Small intestine (tissue), 7 donors: ENCODE data around the gene FAM174B. TPM values are rescaled to one million over a fixed set of nuclear protein-coding genes. Genes with fewer than 3 reads are reported as not detected.
A peak's percentile ranks its signal among the peaks of the same experiment; 100 is the strongest.

Source experiments
- DNase-seq, 2 donors: peaks; one replicate each; pipeline versions ENCODE4 v3.0.0 to v3.0.0-alpha.2; 2013
- FAIRE-seq: peaks from 2 replicates; lab custom pipeline; 2012; peaks lifted over from hg19 to GRCh38; lab: Jason Lieb, UNC
- H3K27ac ChIP-seq, 3 donors: one replicate each; pipeline ENCODE4 v1.5.1; 2013; ENCODE audit warnings: low read length in 2 of 3, mild to moderate bottlenecking in 2 of 3, control low read depth in 1 of 3, inconsistent platforms in 1 of 3, low read depth in 1 of 3, moderate library complexity in 1 of 3
- H3K27me3 ChIP-seq, 3 donors: one replicate each; pipeline ENCODE4 v1.6.1; 2013; ENCODE audit warnings: low read length in 3 of 3, inconsistent platforms in 1 of 3; ENCODE audit not compliant: control insufficient read depth in 3 of 3, insufficient read depth in 3 of 3
- H3K36me3 ChIP-seq, 3 donors: one replicate each; pipeline ENCODE4 v1.6.1; 2013; ENCODE audit warnings: low read length in 3 of 3, inconsistent platforms in 1 of 3, low read depth in 1 of 3, mild to moderate bottlenecking in 1 of 3, moderate library complexity in 1 of 3; ENCODE audit not compliant: control insufficient read depth in 3 of 3, insufficient read depth in 2 of 3
- H3K4me1 ChIP-seq, 3 donors: one replicate each; pipeline ENCODE4 v1.6.1; 2013; ENCODE audit warnings: low read length in 2 of 3, inconsistent platforms in 1 of 3, low read depth in 1 of 3, mild to moderate bottlenecking in 1 of 3, moderate library complexity in 1 of 3; ENCODE audit not compliant: control insufficient read depth in 3 of 3, insufficient read depth in 2 of 3
- H3K4me3 ChIP-seq, 3 donors: one replicate each; pipeline ENCODE4 v1.5.1; 2013; ENCODE audit warnings: low read length in 3 of 3, control low read depth in 1 of 3, inconsistent platforms in 1 of 3, low read depth in 1 of 3, mild to moderate bottlenecking in 1 of 3, moderate library complexity in 1 of 3
- H3K9me3 ChIP-seq, 2 donors: one replicate each; pipeline ENCODE4 v1.6.1; 2013; ENCODE audit warnings: low read depth in 1 of 2, low read length in 1 of 2; ENCODE audit not compliant: control insufficient read depth in 2 of 2, insufficient read depth in 1 of 2
- WGBS, 3 donors: extraction: QIAGEN DNeasy Blood & Tissue Kit; methylation state at CpG; one replicate each; pipeline ENCODE4 v1.1.7; 2013; 5-methylcytosine and 5-hydroxymethylcytosine counted together
- polyA plus RNA-seq, 4 donors: library from polyadenylated mRNA; stranded (reverse) in 3 of 4; unstranded in 1 of 4; fragments of 200-250 nt in 3 of 4; fragments of 120-200 nt in 1 of 4; gene quantifications; one replicate each; pipeline versions ENCODE4 v1.2.1 to v1.2.3, GENCODE V29; 2013
- donor health status: healthy with polysubstance abuse.
- donor health status: control.
- donor health status: control.
- donor health status: Bipolar disorder and iron deficiency.
- donor health status: healthy.

Gene FAM174B
- polyA plus RNA-seq, 4 donors = 1.8 to 14.6 (median 5.6) TPM

DNA sequence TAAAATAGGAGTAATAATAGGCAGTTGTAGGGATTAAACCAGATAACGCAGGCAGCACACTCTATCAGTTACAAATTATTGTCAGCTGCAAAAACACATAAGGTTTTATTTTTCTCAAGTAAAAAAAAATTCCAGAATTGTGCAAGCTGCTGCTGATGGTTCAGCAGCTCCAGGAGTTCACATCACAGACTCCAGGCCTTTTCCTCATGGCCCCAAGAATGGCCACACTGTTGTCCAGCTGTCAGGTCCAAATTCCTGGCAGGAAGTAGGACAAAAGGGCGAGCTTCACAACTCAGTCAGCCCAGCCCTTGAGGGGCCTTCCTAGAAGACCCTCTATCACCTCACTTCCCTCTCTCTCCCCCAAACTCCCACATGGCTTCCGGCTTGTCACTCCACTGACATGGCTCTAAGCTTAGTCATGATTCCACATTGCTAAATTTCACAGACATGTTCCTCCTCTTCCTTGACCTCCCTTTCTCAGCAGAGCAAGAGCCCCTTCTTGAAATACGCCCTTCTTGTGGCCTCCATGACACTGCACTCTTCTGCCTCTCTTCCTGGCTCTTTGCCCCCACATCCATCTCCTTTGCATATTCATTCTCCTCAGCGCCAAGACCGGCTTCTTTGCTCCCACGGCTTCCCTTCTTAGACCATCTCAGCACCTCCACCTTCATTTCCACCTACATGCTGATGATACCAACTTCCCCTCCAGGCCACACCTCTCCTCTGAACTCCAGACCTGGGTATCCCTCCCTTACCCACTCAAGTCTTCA, 27.4 kb upstream of the FAM174B start:
- Histone ChIP-seq H3K4me1 (no peaks in the 10 kb centered on the region), H3K9me3 (no peaks in the 10 kb centered on the region), H3K27ac (no peak overlapping the region), H3K36me3 (no peaks in the 10 kb centered on the region), H3K27me3 (no peaks in the 10 kb centered on the region), H3K4me3 (no peak overlapping the region)
- no peak for FAIRE-seq
- no peak for DNase-seq
- 74 to 81% (median 76%) methylated on average over 7 of the region's 7 CpGs for WGBS, 3 donors

DNA sequence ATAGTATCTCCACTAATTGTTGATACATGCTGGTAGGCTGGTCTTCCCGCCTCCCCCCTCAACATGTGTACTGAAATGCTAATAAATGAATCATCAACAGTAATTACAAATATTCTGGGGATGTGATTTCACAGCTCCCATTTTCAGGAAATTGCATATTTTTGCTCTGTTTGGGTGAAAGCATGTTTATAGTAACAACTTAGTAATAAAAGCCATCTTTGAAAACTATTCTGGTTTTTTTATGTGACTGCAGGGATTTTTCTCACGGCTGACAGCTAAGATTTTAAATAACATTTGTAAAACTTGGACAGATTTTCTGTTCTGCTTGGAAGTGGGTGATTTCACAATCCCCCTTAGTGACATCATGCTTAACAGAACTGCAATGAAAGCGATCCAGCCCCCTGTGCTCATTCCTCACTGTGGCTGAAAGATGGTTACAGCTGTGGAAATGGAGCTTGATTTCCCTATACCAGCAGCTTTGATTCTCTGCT, 25.6 kb upstream of the FAM174B start:
- no peak for FAIRE-seq

DNA sequence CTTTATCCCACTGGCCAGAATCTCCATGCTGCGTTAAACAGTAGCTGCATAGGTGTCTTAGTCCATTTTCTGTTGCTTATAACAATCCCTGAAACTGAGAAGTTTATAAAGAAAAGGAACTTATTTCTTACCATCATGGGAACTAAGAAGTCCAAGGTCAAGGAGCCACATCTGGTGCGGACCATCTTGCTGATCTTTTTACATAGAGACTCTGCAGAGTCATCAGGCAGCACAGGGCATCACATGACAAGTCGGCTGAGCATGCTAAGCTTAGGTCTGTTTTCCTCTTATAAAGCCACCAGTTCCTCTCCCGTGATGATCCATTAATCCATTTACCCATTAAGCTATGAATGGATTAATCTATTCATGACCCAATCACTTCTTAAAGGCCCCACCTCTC, 22.4 kb upstream of the FAM174B start:
- no peaks in the 10 kb centered on the region for H3K9me3 ChIP-seq
- 66 to 82% (median 76%) methylated on average over 4 of the region's 4 CpGs for WGBS, 3 donors
- H3K27ac ChIP-seq = no peak overlapping the region
- H3K36me3 ChIP-seq = no peaks in the 10 kb centered on the region
- DNase-seq (no peak), FAIRE-seq (no peak)
- no peaks in the 10 kb centered on the region for H3K27me3 ChIP-seq
- H3K4me1 ChIP-seq = no peaks in the 10 kb centered on the region
- no peak overlapping the region for H3K4me3 ChIP-seq

More for the DNA sequence above, 25.6 kb upstream of the FAM174B start:
- no peak overlapping the region for H3K4me3 ChIP-seq
- DNase-seq = peak in 1 of 2 donors; percentile 35
- 55 to 60% (median 56%) methylated on average over 3 of the region's 3 CpGs for WGBS, 3 donors
- no peaks in the 10 kb centered on the region for H3K9me3 ChIP-seq
- no peaks in the 10 kb centered on the region for H3K4me1 ChIP-seq
- H3K36me3 ChIP-seq = no peaks in the 10 kb centered on the region
- no peaks in the 10 kb centered on the region for H3K27me3 ChIP-seq
- peak overlapping the region in 1 of 3 donors; percentile 29 for H3K27ac ChIP-seq

DNA sequence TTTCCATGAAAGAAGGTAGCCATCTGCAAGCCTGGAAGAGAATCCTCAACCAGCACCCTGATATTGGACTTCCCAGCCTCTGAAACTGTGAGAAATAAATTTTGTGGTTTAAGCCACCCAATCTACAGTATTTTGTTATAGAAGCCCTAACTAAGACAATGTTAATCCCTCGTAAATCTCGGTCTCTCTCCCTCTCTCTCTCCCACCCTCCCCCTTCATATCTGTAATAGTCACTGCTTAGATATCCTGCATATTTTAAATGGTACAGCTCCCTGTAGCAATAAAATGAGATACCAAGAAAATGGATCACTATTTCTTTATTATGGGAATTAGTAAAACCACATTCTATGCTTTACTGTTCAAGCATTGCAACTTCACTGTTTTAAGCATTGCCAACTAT, 21.0 kb upstream of the FAM174B start:
- 95 to 97% (median 97%) methylated on average over 2 of the region's 2 CpGs for WGBS, 3 donors
- no peak for FAIRE-seq
- no peak overlapping the region for H3K27ac ChIP-seq

DNA sequence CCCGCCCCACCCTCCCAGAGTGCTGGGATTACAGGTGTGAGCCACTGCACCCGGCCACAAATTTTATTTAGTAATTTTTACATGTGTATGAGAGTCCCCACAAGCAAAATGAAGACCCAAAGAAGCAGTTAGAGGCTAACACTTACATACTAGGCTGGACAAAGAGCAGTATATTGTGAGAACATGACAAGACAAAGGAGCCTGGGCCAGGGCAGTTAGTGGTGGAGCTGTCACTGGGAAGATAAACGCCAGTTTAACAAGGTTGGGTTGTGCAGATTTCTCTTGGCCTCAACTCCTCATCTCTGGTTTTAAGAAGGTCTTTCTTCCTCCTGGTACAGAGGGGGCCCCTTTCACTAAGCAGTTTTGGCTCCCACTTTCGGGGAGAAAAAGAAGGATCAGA, 19.9 kb upstream of the FAM174B start:
- Histone ChIP-seq H3K9me3 (no peaks in the 10 kb centered on the region), H3K4me3 (no peak overlapping the region), H3K4me1 (no peaks in the 10 kb centered on the region), H3K27ac (no peak overlapping the region), H3K36me3 (no peaks in the 10 kb centered on the region), H3K27me3 (no peaks in the 10 kb centered on the region)
- FAIRE-seq (no peak), DNase-seq (no peak)
- WGBS, 3 donors = 92 to 95% (median 94%) methylated on average over 4 of the region's 4 CpGs

More for the DNA sequence above, 21.0 kb upstream of the FAM174B start:
- H3K4me1 ChIP-seq = no peaks in the 10 kb centered on the region
- no peaks in the 10 kb centered on the region for H3K27me3 ChIP-seq
- H3K4me3 ChIP-seq = no peak overlapping the region
- DNase-seq = no peak
- H3K9me3 ChIP-seq = no peaks in the 10 kb centered on the region
- H3K36me3 ChIP-seq = no peaks in the 10 kb centered on the region

DNA sequence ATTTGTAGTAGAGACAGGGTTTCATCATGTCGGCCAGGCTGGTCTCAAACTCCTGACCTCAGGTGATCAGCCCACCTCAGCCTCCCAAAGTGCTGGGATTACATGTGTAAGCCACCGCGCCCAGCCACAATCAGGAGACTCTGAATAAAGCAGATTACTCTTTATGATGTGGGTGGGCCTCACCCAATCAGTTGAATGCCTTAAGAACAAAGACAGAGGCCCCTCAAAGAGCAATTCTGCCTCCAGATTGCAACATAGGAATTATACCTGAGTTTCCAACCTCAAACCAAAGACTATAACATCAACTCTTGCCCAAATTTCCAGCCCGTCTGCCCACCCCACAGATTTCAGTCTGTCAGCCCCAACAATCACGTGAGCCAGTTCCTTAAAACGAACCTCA, 18.8 kb upstream of the FAM174B start:
- WGBS, 3 donors = 85 to 91% (median 89%) methylated on average over 6 of the region's 6 CpGs
- Histone ChIP-seq H3K36me3 (no peaks in the 10 kb centered on the region), H3K27ac (no peak overlapping the region), H3K27me3 (no peaks in the 10 kb centered on the region), H3K9me3 (no peaks in the 10 kb centered on the region), H3K4me1 (no peaks in the 10 kb centered on the region), H3K4me3 (no peak overlapping the region)
- DNase-seq (no peak), FAIRE-seq (no peak)

DNA sequence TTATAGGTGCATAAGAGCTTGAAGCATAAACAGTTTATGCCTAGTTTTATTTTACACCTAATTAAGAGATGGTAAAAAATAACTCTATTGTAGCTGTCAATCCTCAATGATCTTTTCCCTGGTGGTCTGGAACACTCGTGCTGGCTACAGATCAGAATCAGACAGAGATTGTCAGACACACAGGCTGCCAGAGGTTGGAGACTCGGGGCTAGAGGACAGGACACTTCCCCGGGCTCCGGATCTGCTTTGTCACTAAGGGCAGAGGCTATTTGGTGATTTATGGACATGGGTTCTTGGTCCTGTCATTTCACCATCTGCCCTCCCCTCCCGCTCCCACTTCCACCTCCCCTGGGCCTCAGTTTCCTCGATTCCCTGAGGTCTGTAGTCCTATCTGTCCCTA, 16.5 kb upstream of the FAM174B start:
- no peaks in the 10 kb centered on the region for H3K27me3 ChIP-seq
- WGBS, 3 donors = 62 to 70% (median 68%) methylated on average over 6 of the region's 6 CpGs
- peaks cover 0 to 10% (median 2%) of the 10 kb centered on the region in 3 donors for H3K4me1 ChIP-seq
- no peaks in the 10 kb centered on the region for H3K36me3 ChIP-seq
- H3K27ac ChIP-seq = no peak overlapping the region
- no peak for FAIRE-seq
- no peak for DNase-seq
- no peaks in the 10 kb centered on the region for H3K9me3 ChIP-seq
- H3K4me3 ChIP-seq = no peak overlapping the region

DNA sequence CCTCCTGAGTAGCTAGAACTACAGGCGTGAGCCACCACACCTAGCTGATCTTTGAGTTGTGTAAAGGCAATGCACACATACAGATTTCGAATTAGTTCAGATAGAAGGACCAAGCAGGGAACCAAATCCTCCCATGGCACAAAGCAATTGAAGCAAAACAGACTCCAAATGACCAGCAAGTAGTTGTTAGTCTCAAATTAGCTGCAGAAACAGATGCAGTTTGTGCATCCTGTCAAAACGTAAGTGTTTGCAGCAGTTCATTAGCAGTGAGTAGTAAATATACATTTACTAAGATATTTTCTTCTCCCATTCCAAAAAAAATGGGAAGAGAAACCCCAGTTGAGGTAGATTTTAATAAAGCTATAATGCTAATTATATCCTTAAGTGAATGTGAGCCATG, 15.8 kb upstream of the FAM174B start:
- H3K27ac ChIP-seq = no peak overlapping the region
- H3K36me3 ChIP-seq = no peaks in the 10 kb centered on the region
- no peaks in the 10 kb centered on the region for H3K27me3 ChIP-seq
- DNase-seq (no peak), FAIRE-seq (no peak)
- H3K4me3 ChIP-seq = no peak overlapping the region
- peaks cover 0 to 13% (median 2%) of the 10 kb centered on the region in 3 donors for H3K4me1 ChIP-seq
- WGBS, 3 donors = 83 to 85% (median 84%) methylated on average over 3 of the region's 3 CpGs
- H3K9me3 ChIP-seq = no peaks in the 10 kb centered on the region
